LoVo (cell line): Measurements from ENCODE around the gene ARSB.

Experiments used
- DNase-seq: peaks from one replicate; pipeline ENCODE4 v3.0.0-alpha.2; 2016; ENCODE audit warnings: low spot score

ARSB gene

DNA sequence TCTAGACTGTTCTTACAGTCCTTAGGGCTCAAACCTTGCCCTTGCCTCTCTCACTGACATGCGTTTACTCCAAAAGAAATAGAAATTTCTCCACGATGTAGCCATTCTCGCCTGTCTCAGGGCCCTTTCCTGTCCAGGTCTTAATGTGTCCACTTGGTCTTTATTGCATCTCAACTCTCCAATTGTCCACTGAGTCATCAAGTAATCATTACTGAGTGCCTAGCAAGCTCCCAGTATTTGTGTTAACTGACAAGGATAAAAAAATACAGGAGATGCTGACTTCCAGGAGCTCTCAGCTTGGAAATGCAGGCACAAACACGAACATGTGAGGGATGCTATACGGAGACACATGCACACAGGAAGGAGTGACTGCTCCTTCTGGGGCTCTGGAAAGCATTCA is 147.3 kb downstream of the ARSB start:
- no peak for DNase-seq

DNA sequence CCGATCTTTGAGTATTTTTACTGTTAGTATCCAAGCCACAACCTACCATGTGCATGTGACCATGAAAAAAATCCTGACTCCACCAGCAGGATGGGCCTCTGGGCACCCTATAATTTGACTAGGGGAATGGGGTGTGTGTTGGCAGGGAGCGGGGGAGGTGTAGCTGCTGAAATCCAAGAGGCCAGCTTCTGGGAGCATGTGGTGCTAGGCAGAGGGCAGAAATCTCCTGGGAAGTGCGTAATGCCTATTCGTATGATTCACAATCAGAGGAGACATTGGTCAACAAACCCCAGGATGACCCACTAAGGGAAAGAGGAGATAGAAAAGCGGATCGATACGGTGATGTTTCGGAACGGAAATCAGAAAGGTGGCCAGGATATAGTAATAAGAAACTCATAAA is 149.9 kb downstream of the ARSB start:
- DNase-seq, result no peak

DNA sequence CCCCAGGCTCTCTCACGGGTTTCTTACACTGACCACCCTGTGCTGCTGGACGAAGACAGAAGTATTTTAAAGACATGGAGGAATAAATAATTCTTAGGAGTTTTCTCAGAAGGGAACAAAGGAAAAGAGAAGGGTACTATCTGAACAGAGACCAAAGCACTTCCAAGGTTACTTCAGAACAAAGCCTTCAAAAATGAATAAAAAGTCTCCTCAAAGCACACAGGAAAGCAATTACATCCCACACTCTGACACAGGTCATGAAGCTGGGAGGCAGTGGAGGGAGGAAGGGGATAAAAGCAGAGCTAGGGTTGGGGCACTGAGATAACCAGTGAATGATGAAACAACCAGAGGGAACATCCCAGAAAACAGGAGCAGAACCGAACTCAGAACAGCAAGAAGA is 151.8 kb downstream of the ARSB start:
- no peak for DNase-seq

DNA sequence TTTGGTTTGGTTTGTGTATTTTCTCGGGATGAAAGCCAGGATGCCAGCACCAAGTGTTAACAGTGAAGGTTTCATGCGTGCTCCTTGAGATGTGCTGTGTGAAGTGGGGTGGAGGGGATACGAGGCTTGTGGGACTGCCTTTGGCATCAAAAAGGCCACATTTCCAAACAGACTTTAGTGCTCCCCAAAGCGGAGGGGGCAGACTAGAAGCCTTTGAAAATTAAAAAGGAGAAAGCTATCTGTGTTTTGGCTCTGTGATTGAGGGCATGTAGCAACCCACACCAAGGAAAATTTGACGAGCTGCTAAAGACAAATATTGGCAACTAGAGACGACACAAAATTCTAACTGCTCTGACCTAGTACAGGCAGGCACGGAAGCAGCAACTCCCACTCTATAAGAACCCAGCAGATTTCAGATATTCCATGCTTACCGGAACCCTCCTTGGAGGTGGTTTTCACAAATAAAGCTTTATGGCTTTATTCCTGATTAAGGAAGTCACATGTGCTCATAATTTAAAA is 154.5 kb downstream of the ARSB start:
- DNase-seq, result no peak

DNA sequence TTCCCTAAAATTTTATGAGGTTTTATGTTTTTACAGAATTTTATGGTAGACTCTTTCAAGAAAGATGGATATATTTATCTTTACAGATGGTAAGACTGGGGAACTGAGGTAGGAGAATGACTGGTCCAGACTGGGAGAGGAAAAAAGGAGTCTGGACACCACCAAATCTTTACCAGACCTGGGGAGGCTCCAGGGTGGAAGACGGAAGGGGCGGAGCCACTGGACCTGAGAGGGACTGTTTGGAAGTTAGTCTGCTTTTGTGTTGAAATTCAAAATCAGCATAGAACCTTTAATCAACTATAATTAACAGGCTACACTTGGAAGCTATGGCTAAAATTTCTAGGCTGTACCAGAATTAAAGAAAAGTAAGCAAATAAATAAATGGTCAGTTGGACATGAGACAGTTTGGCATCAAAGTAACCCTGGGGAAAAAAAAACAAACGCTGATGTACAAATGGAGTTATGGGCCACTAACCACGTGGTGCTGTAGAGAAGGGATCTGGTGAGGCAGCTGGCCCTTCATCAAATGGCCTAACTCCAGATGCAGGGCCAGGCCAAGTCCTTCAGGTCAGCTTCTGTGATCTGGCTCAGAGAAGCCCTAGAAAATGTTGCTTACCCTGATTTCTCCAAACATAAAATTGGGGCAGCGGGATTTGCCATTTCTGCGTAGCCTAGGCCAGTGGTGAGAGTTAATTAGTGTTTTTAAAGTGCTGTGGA is 155.1 kb downstream of the ARSB start:
- DNase-seq, result no peak

DNA sequence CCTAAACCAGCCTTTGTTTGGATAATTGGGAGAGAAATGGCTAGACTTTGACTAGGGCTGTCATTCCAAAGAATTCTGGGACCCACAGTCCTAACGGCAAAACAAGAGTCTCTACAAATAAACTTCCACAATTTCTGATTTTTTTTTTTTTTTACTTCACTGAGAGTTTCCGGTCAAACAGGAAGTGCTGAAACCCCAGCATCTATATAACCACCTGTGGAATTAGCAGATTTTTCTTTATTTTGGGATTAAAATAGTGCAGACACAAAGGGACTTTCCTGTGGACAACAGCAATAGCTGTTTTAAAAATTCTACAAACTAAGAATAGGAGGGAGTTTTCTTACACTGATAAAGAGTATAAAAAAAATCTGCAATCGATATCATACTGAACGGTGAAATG is 157.4 kb downstream of the ARSB start:
- DNase-seq, result no peak

DNA sequence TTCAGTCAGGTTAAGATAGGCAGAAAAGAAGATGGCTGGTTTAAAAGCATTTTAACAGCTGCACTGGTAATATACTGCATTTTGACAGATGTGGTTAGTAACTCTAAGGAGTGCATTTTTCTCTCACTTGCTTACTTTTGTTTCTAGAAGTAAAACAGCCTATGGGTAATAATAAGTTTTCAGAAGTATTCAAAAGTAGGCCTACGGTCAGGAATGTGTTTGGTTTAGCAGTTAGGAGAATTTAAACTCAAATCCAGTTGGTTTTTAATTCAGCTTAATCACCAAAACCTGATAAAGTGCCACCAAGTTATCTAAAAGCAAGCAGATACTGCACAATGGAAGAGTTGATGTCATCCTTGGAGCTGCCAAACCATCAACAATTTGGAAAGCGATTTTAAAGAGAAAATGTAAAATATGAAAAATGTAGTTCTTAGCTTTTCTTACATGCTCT is 160.3 kb downstream of the ARSB start:
- no peak for DNase-seq

DNA sequence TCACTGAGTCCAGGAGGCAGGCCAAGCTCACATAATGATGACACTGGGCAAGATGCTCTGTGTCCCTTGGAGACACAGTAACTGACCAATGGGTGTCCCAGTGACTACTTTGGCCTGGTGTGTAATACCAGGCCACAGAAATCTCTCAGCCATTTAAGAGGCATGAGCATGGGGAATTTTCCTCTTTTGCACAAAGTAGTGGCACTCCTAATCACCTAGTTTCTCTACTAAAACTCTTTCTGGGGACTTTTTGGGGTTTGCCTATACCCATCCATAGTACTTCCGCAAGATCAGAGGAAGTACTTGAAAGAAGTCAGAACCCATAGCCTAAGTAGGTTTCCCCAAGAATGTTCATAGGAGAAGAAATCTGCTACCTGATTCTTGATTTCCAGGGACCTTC is 161.9 kb downstream of the ARSB start:
- no peak for DNase-seq

DNA sequence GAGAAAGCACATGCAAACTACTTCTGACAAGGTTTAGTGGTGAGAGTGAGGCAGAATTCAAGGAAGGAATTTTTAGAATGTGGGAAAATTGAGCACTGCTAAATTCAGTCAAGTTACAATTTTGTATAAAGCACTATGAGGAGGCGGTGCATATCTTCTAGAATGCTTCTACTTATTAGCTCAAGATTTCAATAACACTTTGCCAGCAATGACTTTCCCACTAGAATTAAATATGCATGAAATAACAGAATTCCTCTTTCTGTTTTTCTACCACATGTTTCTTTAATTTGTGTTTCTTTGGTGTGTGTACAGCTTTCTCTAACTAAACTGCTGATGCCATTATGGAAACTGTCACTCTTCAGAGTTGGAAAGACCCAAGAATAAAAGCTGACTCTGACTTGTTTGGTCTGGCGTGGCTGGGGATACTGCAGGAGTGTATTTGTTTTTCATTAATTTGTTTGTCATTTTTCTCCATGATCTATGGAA is 163.5 kb downstream of the ARSB start:
- DNase-seq, result no peak

DNA sequence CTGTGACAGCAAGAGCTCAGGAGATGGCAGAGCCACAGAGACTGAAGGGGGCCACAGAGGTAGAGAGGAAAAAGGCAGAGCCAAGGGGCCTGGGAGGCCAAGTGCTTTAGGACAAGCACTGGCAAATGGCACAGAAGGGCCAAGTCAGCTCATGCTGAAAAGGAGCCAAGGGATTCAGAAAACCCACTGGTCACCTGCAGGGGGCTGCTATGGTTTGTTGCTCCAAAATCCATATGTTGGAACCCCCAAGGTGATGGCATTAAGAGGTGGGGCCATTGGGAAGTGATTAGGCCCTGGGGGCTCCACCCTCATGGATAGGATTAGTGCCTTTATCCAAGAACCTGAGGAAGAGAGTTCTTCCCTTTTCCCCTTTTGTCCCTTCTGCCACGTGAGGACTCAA is 165.4 kb downstream of the ARSB start:
- DNase-seq, result no peak

DNA sequence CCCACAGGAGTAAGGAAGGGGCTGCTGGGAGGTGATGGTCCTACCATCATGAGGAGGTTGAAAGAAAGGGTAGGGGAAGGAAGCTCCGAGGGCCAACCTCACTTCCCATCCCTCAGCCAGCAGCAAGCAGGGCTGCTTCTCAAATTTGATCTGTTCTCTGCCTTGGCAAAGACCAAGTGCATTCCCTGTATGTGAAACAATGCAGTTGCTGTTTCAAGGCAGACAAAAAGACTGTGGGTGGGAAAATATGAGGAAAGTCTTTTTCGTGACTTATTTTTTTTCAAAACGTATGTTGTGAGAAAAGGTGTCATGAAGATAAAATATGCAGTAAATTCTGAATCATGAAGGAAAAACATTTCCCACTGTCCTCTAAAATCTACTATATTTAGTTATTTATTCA is 165.9 kb downstream of the ARSB start:
- DNase-seq, result no peak

DNA sequence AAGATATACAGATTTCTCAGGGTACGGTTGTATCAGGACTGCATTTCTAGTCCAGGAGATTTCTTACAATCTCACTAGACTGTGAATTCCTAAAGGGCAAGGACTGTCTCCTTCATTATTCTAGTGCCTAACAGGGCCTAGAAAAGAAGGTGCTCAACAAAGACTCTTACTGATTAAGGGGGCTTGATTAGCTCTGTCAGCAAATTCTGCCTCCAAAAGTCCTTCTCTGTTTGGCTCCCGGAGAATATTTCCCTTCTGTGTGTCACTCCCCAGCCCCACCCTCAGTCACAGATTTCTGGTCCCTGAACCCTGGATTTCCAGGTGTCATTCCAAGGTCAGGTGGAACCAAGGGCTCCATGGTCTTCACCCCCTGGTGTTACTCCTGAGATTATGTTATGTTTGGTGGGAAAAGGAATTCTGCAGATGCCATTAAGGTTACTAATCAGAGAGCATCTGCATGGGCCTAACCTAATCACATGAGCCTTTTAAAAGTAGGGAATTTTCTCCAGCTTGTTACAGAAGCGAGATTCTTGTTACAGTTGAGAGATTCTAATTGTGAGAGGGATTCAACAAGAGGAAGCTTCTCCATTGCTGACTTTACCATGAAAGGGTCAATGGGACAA is 168.9 kb downstream of the ARSB start:
- DNase-seq, result no peak

DNA sequence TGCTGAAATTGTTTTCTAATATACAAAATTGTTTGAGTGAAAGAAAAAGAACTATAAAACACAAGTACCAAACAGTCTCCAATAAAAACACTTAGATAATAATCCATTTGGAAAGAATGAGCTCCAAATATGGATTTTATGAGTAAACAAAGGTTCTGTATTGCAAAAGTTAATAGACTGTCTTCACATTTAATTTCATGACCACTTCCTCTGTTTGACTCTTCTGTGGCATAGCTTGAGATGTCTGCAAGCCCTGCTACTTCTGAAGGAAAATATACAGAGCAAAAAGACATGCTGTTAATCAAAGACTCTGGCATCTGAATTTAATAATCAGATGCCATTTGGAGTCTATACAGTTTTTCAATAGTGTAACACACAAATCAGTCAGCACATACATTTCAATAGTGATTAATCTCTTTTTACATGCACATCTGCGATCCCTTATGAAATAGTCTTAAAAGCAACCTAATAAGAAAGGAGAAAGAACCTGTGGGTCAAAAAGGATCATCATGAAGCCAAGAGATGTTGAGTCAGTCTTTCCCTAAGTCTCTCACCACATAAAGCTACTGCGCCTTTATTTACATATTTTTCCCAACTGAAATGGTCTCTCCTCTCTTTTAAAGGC is 171.1 kb downstream of the ARSB start:
- no peak for DNase-seq

DNA sequence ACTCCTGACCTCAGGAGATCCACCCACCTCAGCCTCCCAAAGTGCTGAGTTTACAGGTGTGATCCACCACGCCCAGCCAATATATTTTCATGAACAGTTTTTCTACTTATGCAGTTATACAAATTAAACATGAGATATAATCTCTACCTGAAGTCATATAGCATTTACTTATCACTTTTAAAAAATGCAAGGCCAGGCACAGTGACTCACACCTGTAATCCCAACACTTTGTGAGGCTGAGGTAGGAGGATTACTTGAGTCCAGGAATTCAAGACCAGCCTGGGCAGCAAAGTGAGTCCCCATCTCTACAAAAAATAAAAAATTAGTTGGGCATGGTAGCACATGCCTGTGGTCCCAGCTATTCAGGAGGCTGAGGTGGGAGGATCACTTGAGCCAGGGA is 171.8 kb downstream of the ARSB start:
- no peak for DNase-seq

DNA sequence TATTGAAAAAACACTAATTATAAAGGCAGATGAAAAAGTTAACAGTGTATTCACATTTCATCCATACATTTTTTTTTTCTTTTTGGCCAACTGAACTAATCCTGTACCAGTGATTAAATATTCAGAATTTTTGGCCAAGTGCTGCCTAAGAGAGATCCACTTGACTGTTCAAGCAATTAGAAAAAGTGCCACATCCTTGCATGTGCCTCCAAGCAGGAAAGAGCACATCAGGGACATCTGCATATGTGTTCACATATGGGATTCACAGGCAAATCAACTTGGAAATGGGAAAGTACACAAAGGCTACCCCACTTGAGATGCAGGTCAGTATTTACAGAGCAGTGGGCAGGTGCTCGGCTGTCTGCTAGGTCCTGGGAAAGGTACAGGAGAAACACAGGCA is 173.2 kb downstream of the ARSB start:
- DNase-seq, result no peak

DNA sequence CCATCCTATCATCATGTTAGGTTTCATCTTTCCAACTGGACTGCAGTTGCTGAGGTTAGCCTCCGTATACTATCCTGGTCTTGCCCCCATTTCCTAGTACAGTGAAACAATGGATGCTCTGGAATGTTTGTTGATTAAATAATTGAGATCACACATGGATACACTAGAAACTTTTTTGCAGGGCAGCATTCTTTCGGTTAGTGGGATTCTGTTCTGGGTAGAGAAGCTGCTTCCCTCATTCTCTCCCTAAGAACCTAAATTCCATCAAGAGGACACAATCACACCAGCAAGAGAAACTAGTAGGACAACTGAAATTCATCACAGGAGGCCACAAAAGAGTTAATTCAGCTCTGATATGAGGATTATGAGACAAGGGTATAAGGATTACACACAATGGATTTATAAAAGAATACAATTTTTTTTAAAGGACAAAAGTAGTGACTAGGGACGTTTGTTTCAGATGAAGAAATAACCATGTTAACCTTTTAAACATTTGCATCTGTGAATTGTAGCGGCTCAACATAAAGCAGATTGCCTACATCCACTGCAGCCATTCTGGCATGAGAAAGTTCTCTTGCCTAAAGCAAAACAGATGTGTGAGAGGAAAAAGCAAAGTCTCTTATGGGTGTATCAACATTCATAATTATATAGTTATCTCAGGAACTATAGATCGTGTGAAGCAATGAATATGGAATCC is 173.8 kb downstream of the ARSB start:
- no peak for DNase-seq

DNA sequence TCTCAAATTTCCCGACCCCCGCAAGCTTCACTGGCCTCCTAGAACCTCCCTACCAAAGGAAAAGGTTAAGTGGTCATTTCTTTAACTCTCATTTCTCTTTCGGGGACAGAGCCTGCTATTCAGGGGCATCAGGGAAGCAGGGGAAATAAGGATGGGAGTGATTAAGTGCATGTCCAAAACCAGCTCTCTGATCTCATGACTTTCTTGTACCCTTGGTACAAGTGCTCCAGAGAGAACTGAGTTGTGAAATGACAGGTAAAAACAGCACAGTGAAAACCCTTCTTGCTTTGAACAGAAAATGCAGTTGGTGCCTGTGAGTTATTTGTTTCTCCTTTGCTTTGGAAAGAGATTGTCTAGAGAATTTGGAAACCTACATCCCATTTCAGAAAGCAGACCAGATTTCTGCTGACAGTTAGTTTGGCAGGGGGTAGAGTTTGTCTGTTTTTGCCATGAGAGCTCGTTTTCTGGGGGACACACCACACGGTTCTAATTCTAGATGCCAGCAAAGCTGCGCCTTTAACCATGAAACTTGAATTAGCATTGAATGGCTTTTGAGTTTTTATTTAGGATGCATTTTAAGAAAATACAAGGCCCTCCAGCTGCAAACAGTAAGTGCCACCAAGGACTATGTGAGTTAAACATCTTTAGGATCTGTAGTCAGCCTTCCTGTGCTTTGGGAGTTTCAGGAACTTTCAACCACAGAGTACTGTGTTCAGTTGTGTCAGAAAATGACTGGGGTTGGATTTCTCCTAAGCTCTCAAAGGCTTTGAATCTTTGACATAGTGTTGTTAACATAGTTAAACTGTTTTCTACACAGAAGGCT is 174.8 kb downstream of the ARSB start:
- no peak for DNase-seq

DNA sequence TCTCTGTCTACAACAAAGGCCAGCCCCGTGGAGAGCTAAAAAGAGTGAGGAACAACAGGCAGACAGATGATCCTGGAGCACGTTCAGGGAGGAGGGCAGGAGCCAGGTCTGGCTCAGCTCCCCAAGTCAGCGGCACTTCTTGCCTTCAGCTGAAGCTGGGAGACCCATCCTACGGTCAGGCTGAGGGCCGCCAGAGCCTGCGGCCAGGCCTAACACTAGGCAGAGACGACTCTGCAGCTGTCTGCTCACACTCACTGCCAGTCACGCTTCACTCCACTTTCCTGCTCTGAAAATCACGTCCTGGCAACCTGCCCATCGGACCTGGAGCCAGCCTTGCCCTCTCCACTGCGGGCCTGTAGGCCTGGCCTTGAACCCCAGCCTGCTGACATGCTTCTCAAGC is 175.7 kb downstream of the ARSB start:
- no peak for DNase-seq

DNA sequence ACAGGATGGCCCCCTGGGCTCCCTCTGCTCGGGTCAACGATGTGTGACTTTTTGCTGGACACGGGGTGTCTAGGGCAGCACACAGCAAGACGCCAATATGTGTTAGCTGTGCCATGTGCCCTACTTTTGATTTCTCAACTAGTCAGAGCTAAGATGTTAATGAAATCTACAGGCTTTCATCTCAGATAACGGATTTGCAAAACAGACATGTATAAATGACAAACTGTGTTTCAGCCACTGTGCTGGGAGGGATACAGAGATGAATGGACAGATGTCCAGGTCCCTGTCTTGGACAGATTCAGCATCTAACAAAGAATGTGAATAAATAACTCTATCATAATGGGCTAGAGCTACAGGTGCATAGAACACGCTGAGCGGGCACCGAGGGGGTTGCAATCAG is 176.3 kb downstream of the ARSB start:
- DNase-seq, result no peak

DNA sequence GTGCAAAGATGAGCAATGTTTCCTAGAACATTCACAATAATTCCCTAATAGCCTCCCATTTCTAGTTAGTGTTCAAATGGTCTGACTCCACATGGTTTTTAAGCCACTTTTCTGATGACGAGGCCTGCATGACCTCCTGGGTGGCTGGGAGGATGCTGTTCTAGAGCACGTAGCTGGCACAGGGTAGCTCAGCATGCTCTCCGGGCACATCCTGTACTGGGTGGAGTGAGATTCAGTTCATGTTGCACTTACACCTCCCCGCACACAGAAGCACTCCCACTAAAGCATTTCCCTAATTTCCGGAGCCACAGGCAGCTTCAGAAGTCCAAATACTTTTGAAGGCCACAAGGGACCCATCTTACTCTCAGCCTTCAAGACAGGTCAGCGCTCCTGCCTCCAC is 176.7 kb downstream of the ARSB start:
- no peak for DNase-seq

DNA sequence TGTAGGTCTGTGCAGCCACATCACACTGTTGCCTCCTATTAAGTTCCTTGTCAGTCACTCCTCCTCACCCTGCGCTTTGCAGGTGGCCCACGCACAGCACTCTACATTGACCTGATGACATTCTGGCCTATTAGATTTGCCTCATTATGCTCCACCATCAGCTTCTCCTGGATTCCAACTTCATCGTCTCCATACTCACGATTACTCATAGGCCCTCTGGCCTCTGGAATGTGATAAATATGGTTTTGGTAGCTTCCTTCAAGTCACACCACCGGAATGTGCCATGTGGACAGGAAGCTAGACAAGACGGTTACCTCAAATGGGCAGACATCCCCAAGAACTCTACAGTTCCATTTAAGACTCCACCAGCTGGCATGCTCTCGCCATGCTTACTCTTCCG is 178.6 kb downstream of the ARSB start:
- DNase-seq, result no peak
